AG09309 (cell line): Measurements from ENCODE around the gene ETV6.

Experiments used
- DNase-seq: peaks from one replicate; pipeline ENCODE4 v3.0.0-alpha.2; 2010; ENCODE audit warnings: low read depth
- H3K4me3 ChIP-seq: 2 replicates; pipeline ENCODE4 v1.5.1; 2011; ENCODE audit warnings: mild to moderate bottlenecking, low read depth, low read length, moderate library complexity; ENCODE audit not compliant: control insufficient read depth
- CTCF ChIP-seq: IDR thresholded peaks from 2 replicates; pipeline ENCODE4 v1.5.1; 2011; ENCODE audit warnings: mild to moderate bottlenecking, low read depth, low read length, inconsistent platforms; ENCODE audit not compliant: insufficient read depth, control insufficient read depth; ENCODE audit errors: missing control alignments

The ETV6 gene

GRCh38 chr12:11664101-11664500 is 14.6 kb downstream of the ETV6 start:
- no peak for DNase-seq
- TF ChIP-seq CTCF = no peak
- H3K4me3 ChIP-seq = no peak overlapping the region

- TF ChIP-seq CTCF = no peak
- DNase-seq = no peak
- no peak overlapping the region for H3K4me3 ChIP-seq
Observed at GRCh38 chr12:11666131-11667050, 16.9 kb downstream of the ETV6 start.

- no peak for TF ChIP-seq CTCF
- DNase-seq = no peak
- no peak overlapping the region for H3K4me3 ChIP-seq
Observed at GRCh38 chr12:11667171-11667570, 17.7 kb downstream of the ETV6 start.

- DNase-seq = no peak
- no peak for TF ChIP-seq CTCF
- no peak overlapping the region for H3K4me3 ChIP-seq
Observed at GRCh38 chr12:11668611-11669010, 19.1 kb downstream of the ETV6 start.

- DNase-seq = no peak
- no peak overlapping the region for H3K4me3 ChIP-seq
- TF ChIP-seq CTCF = no peak
Observed at GRCh38 chr12:11669348-11669747, 19.9 kb downstream of the ETV6 start.

- no peak for TF ChIP-seq CTCF
- no peak for DNase-seq
Observed at GRCh38 chr12:11672256-11673191, 23.1 kb downstream of the ETV6 start.

More at GRCh38 chr12:11672256-11673191, 23.1 kb downstream of the ETV6 start:
- H3K4me3 ChIP-seq = no peak overlapping the region
